Fibroblast of lung (primary cell): Measurements from ENCODE around the gene KCNJ10. TPM values are rescaled to one million over a fixed set of nuclear protein-coding genes. Genes with fewer than 3 reads are reported as not detected.

Experiments
- DNase-seq, 2 donors: peaks; one replicate each; pipeline versions ENCODE4 v3.0.0 to v3.0.0-alpha.2; 2010; ENCODE audit warnings: low read depth in 2 of 2
- H2AFZ ChIP-seq: 2 replicates; pipeline ENCODE4 v1.5.1; 2012; ENCODE audit warnings: low read length, control low read depth, inconsistent platforms
- H3K27ac ChIP-seq: 2 replicates; pipeline ENCODE4 v1.5.1; 2011; ENCODE audit warnings: low read length, control low read depth; ENCODE audit not compliant: insufficient read depth
- H3K27me3 ChIP-seq: 2 replicates; pipeline ENCODE4 v1.5.1; 2011; ENCODE audit warnings: mild to moderate bottlenecking, low read length; ENCODE audit not compliant: control insufficient read depth, insufficient read depth
- H3K36me3 ChIP-seq: 2 replicates; pipeline ENCODE4 v1.5.1; 2011; ENCODE audit warnings: low read length; ENCODE audit not compliant: control insufficient read depth, insufficient read depth
- H3K4me1 ChIP-seq: 2 replicates; pipeline ENCODE4 v1.5.1; 2011; ENCODE audit warnings: low read length; ENCODE audit not compliant: control insufficient read depth, insufficient read depth; ENCODE audit errors: extremely low read depth
- H3K4me2 ChIP-seq: 2 replicates; pipeline ENCODE4 v1.5.1; 2011; ENCODE audit warnings: low read length, control low read depth; ENCODE audit not compliant: insufficient read depth; ENCODE audit errors: extremely low read depth
- H3K4me3 ChIP-seq, 4 experiments: fragments of 200-600 bp in 1 of 4; sonication (generic) in 1 of 4; replicated peaks in 1 of 4; 2 replicates each; pipeline ENCODE4 v1.5.1; 2011 to 2016; ENCODE audit warnings: low read length in 4 of 4, low read depth in 3 of 4, mild to moderate bottlenecking in 3 of 4, control low read depth in 2 of 4, inconsistent platforms in 1 of 4, mixed read lengths in 1 of 4; ENCODE audit not compliant: insufficient read depth in 1 of 4; ENCODE audit errors: control extremely low read depth in 1 of 4
- H3K79me2 ChIP-seq: 2 replicates; pipeline ENCODE4 v1.5.1; 2012; ENCODE audit warnings: mild to moderate bottlenecking, low read length, inconsistent platforms; ENCODE audit not compliant: control insufficient read depth, insufficient read depth
- H3K9ac ChIP-seq: 2 replicates; pipeline ENCODE4 v1.5.1; 2011; ENCODE audit warnings: mild to moderate bottlenecking, low read length, control low read depth; ENCODE audit not compliant: insufficient read depth
- H3K9me3 ChIP-seq: 2 replicates; pipeline ENCODE4 v1.5.1; 2012; ENCODE audit warnings: low read depth, low read length; ENCODE audit not compliant: control insufficient read depth, insufficient read depth
- H4K20me1 ChIP-seq: 2 replicates; pipeline ENCODE4 v1.5.1; 2011; ENCODE audit warnings: low read length; ENCODE audit not compliant: control insufficient read depth, insufficient read depth; ENCODE audit errors: extremely low read depth
- EZH2 ChIP-seq: IDR thresholded peaks from 2 replicates; pipeline ENCODE4 v1.5.1; 2012; ENCODE audit warnings: low read length, control low read depth, mild to moderate bottlenecking; ENCODE audit errors: missing control alignments
- polyA plus RNA-seq, 2 donors: library from polyadenylated mRNA; depleted of rRNA in 1 of 2; stranded (reverse) in 1 of 2; unstranded in 1 of 2; fragments of >200 nt; gene quantifications; 2 replicates each; pipeline ENCODE4 v1.2.1, GENCODE V29; 2011 to 2012; ENCODE audit warnings: missing spikeins in 1 of 2
- total RNA-seq: library from RNA; depleted of rRNA; stranded (reverse); fragments of >200 nt; gene quantifications from 2 replicates; pipeline ENCODE4 v1.2.1, GENCODE V29; 2014
- TF ChIP-seq, protein P1 (sequence below), 2 donors: IDR thresholded peaks in 1 of 2; conservative IDR thresholded peaks in 1 of 2; 1 replicate in 1 of 2; 2 replicates in 1 of 2; pipeline ENCODE4 v1.5.1; 2011 to 2012; ENCODE audit warnings: low read length in 2 of 2, control low read depth in 1 of 2, inconsistent platforms in 1 of 2, low read depth in 1 of 2, mild to moderate bottlenecking in 1 of 2

Gene KCNJ10
- total and polyA plus RNA-seq, 2 donors (not counting 1 experiment from before 2014, with no cell fraction given) = not detected

DNA sequence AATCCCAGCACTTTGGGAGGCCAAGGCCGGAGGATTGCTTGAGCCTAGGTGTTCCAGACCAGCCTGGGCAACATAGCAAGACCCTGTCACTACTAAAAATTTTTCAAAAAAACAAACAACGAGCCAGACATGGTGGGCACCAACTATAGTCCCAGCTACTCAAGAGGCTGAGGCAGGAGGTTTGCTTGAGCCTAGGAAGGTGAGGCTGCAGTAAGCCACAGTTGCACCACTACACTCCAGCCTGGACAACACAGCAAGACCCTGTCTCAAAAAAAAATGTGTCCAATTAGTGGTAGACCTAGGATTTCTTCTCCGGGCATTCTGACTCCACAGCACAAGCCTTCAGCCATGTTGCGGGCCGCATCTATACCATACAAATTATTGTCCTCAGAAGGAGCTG is 35.2 kb upstream of the KCNJ10 start:
- Histone ChIP-seq H3K79me2 (no peaks in the 10 kb centered on the region), H3K27ac (no peak overlapping the region), H3K9ac (no peak overlapping the region), H3K9me3 (no peaks in the 10 kb centered on the region), H3K36me3 (no peaks in the 10 kb centered on the region), H3K4me2 (no peak overlapping the region), H3K4me1 (peaks cover 2% of the 10 kb centered on the region), H2AFZ (no peak overlapping the region), H3K27me3 (peaks cover 9% of the 10 kb centered on the region), H3K4me3 (no peak overlapping the region), H4K20me1 (no peaks in the 10 kb centered on the region)
- TF ChIP-seq, protein P1, sequence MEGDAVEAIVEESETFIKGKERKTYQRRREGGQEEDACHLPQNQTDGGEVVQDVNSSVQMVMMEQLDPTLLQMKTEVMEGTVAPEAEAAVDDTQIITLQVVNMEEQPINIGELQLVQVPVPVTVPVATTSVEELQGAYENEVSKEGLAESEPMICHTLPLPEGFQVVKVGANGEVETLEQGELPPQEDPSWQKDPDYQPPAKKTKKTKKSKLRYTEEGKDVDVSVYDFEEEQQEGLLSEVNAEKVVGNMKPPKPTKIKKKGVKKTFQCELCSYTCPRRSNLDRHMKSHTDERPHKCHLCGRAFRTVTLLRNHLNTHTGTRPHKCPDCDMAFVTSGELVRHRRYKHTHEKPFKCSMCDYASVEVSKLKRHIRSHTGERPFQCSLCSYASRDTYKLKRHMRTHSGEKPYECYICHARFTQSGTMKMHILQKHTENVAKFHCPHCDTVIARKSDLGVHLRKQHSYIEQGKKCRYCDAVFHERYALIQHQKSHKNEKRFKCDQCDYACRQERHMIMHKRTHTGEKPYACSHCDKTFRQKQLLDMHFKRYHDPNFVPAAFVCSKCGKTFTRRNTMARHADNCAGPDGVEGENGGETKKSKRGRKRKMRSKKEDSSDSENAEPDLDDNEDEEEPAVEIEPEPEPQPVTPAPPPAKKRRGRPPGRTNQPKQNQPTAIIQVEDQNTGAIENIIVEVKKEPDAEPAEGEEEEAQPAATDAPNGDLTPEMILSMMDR (conservative IDR thresholded peaks at IDR 0.05 in 1 of 2, IDR thresholded peaks at IDR 0.05 in 1 of 2; ENCODE audit: low read depth in 1 of 2, low read length in 2 of 2) = no peak
- TF ChIP-seq EZH2 = no peak
- no peak for DNase-seq

DNA sequence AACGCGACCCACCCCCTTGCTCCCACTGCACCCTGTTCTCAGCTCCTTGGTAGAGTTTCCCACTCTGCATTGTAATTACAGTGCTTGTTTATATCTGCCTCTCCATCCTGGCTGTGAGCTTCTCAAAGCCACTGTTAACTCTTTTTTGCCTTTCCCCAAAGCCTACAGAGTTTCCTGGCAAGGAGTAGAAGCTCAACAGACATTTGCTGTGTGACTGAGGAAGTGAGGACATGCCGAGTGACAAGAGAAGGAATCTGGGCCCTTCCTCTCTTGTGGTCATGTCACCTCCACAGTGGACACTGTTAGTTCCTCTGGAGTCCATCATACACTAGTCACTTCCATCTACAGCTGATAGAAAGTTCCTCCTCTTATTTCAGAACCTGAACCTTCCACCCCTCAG is 34.5 kb upstream of the KCNJ10 start:
- TF ChIP-seq, protein P1 (conservative IDR thresholded peaks at IDR 0.05 in 1 of 2, IDR thresholded peaks at IDR 0.05 in 1 of 2; ENCODE audit: low read depth in 1 of 2, low read length in 2 of 2) = no peak
- no peak for TF ChIP-seq EZH2
- DNase-seq = no peak
- no peak overlapping the region for H3K4me2 ChIP-seq
- H3K9me3 ChIP-seq = no peaks in the 10 kb centered on the region
- no peaks in the 10 kb centered on the region for H3K36me3 ChIP-seq
- H3K79me2 ChIP-seq = no peaks in the 10 kb centered on the region
- peaks cover 2% of the 10 kb centered on the region for H3K4me1 ChIP-seq
- H3K27ac ChIP-seq = no peak overlapping the region
- no peak overlapping the region for H2AFZ ChIP-seq
- H4K20me1 ChIP-seq = no peaks in the 10 kb centered on the region
- no peak overlapping the region for H3K9ac ChIP-seq
- H3K4me3 ChIP-seq = no peak overlapping the region
- H3K27me3 ChIP-seq = peaks cover 8% of the 10 kb centered on the region

- no peaks in the 10 kb centered on the region for H3K36me3 ChIP-seq
- no peak overlapping the region for H3K27ac ChIP-seq
- H4K20me1 ChIP-seq = no peaks in the 10 kb centered on the region
- no peaks in the 10 kb centered on the region for H3K9me3 ChIP-seq
- no peak for TF ChIP-seq EZH2
- TF ChIP-seq, protein P1 (conservative IDR thresholded peaks at IDR 0.05 in 1 of 2, IDR thresholded peaks at IDR 0.05 in 1 of 2; ENCODE audit: low read depth in 1 of 2, low read length in 2 of 2) = no peak
- H3K27me3 ChIP-seq = peaks cover 8% of the 10 kb centered on the region
- H3K9ac ChIP-seq = no peak overlapping the region
- no peak overlapping the region for H2AFZ ChIP-seq
- H3K4me2 ChIP-seq = no peak overlapping the region
- no peak for DNase-seq
- H3K4me1 ChIP-seq = peaks cover 2% of the 10 kb centered on the region
- H3K4me3 ChIP-seq = no peak overlapping the region
- H3K79me2 ChIP-seq = no peaks in the 10 kb centered on the region
Observed at GRCh38 chr1:160103658-160104408, 33.9 kb upstream of the KCNJ10 start.
